Skeletal muscle satellite cell (primary cell): ENCODE results near the gene ZNF638.
A peak's percentile ranks its signal among the peaks of the same experiment; 100 is the strongest.
"Not testable (repeated sequence)": the region's sequence is repeated elsewhere in the genome, so short reads cannot be mapped to it uniquely, and the experiment has no call there.

Experiments
- H3K27me3 ChIP-seq: 2 replicates; pipeline ENCODE4 v1.7.0; 2013; ENCODE audit warnings: low read length; ENCODE audit not compliant: control insufficient read depth, insufficient read depth
- H3K36me3 ChIP-seq: 2 replicates; pipeline ENCODE4 v1.7.0; 2013; ENCODE audit warnings: mild to moderate bottlenecking, control low read depth, low read length; ENCODE audit not compliant: insufficient read depth
- H3K4me1 ChIP-seq: 2 replicates; pipeline ENCODE4 v1.7.0; 2013; ENCODE audit warnings: low read length; ENCODE audit not compliant: control insufficient read depth, insufficient read depth
- H3K4me2 ChIP-seq: 2 replicates; pipeline ENCODE4 v1.7.0; 2013; ENCODE audit warnings: mild to moderate bottlenecking, low read length
- H3K4me3 ChIP-seq: 2 replicates; pipeline ENCODE4 v1.7.0; 2013; ENCODE audit warnings: low read length
- H3K9ac ChIP-seq: 2 replicates; pipeline ENCODE4 v1.7.0; 2013; ENCODE audit warnings: mild to moderate bottlenecking, low read depth, low read length, moderate library complexity
- H3K9me3 ChIP-seq: replicated peaks from 2 replicates; pipeline ENCODE4 v1.7.0; 2013; ENCODE audit warnings: mild to moderate bottlenecking, control low read depth, low read length

The ZNF638 gene

GRCh38 chr2:71313016-71313766 lies 18.4 kb upstream of the ZNF638 start:
- no peaks in the 10 kb centered on the region for H3K9me3 ChIP-seq
- H3K4me2 ChIP-seq: no peak overlapping the region
- no peak overlapping the region for H3K9ac ChIP-seq
- H3K36me3 ChIP-seq: no peaks in the 10 kb centered on the region
- H3K27me3 ChIP-seq: no peaks in the 10 kb centered on the region
- no peaks in the 10 kb centered on the region for H3K4me1 ChIP-seq
- H3K4me3 ChIP-seq: no peak overlapping the region

- Histone ChIP-seq H3K4me1 (no peaks in the 10 kb centered on the region), H3K27me3 (no peaks in the 10 kb centered on the region), H3K9ac (no peak overlapping the region), H3K4me2 (no peak overlapping the region), H3K4me3 (no peak overlapping the region), H3K36me3 (no peaks in the 10 kb centered on the region), H3K9me3 (no peaks in the 10 kb centered on the region)
Measured at GRCh38 chr2:71317060-71317459, 14.5 kb upstream of the ZNF638 start.

GRCh38 chr2:71317900-71318299 lies 13.7 kb upstream of the ZNF638 start:
- not testable (repeated sequence) for H3K27me3 ChIP-seq, H3K4me2 ChIP-seq, H3K4me3 ChIP-seq, H3K4me1 ChIP-seq, H3K9me3 ChIP-seq, H3K9ac ChIP-seq, H3K36me3 ChIP-seq

GRCh38 chr2:71323386-71323785 lies 8.2 kb upstream of the ZNF638 start:
- no peaks in the 10 kb centered on the region for H3K36me3 ChIP-seq
- no peak overlapping the region for H3K4me2 ChIP-seq
- H3K27me3 ChIP-seq: no peaks in the 10 kb centered on the region
- H3K4me1 ChIP-seq: peaks cover 4% of the 10 kb centered on the region
- H3K9me3 ChIP-seq: no peaks in the 10 kb centered on the region
- no peak overlapping the region for H3K4me3 ChIP-seq
- no peak overlapping the region for H3K9ac ChIP-seq

GRCh38 chr2:71326968-71327367 lies 4.6 kb upstream of the ZNF638 start:
- Histone ChIP-seq H3K4me2 (no peak overlapping the region), H3K9me3 (no peaks in the 10 kb centered on the region), H3K36me3 (no peaks in the 10 kb centered on the region), H3K4me3 (no peak overlapping the region), H3K27me3 (no peaks in the 10 kb centered on the region), H3K9ac (no peak overlapping the region), H3K4me1 (peaks cover 4% of the 10 kb centered on the region)

- Histone ChIP-seq H3K27me3 (no peaks in the 10 kb centered on the region), H3K36me3 (no peaks in the 10 kb centered on the region), H3K4me3 (no peak overlapping the region), H3K4me2 (no peak overlapping the region), H3K9me3 (no peaks in the 10 kb centered on the region), H3K9ac (no peak overlapping the region), H3K4me1 (peaks cover 4% of the 10 kb centered on the region)
Measured at GRCh38 chr2:71327916-71328315, 3.7 kb upstream of the ZNF638 start.

- Histone ChIP-seq H3K36me3 (no peaks in the 10 kb centered on the region), H3K9me3 (no peaks in the 10 kb centered on the region), H3K4me2 (no peak overlapping the region), H3K9ac (no peak overlapping the region), H3K27me3 (no peaks in the 10 kb centered on the region), H3K4me3 (no peak overlapping the region), H3K4me1 (peaks cover 9% of the 10 kb centered on the region)
Measured at GRCh38 chr2:71330155-71330554, 1.4 kb upstream of the ZNF638 start.

- H3K4me3 ChIP-seq: peak overlapping the region; percentile 100
- H3K27me3 ChIP-seq: no peaks in the 10 kb centered on the region
- no peaks in the 10 kb centered on the region for H3K36me3 ChIP-seq
- peak overlapping the region; percentile 79 for H3K4me2 ChIP-seq
- peaks cover 11% of the 10 kb centered on the region for H3K4me1 ChIP-seq
- H3K9ac ChIP-seq: no peak overlapping the region
- H3K9me3 ChIP-seq: no peaks in the 10 kb centered on the region
Measured at GRCh38 chr2:71330585-71331330, 824 bp upstream of the ZNF638 start.

GRCh38 chr2:71331331-71331580 lies 326 bp upstream of the ZNF638 start:
- H3K4me1 ChIP-seq: peaks cover 13% of the 10 kb centered on the region
- peak overlapping the region; percentile 100 for H3K4me3 ChIP-seq
- not testable (repeated sequence) for H3K9ac ChIP-seq

GRCh38 chr2:71332435-71332796 lies 834 bp downstream of the ZNF638 start:
- Histone ChIP-seq H3K27me3 (no peaks in the 10 kb centered on the region), H3K9ac (peak overlapping the region; percentile 99), H3K4me2 (peak overlapping the region; percentile 81), H3K4me1 (peaks cover 24% of the 10 kb centered on the region), H3K9me3 (no peaks in the 10 kb centered on the region), H3K4me3 (peak overlapping the region; percentile 100), H3K36me3 (no peaks in the 10 kb centered on the region)

More at GRCh38 chr2:71331331-71331580, 326 bp upstream of the ZNF638 start:
- H3K36me3 ChIP-seq, H3K27me3 ChIP-seq, H3K9me3 ChIP-seq: not testable (repeated sequence)
- peak overlapping the region; percentile 79 for H3K4me2 ChIP-seq

GRCh38 chr2:71333619-71334018 lies 2.0 kb downstream of the ZNF638 start:
- Histone ChIP-seq H3K9me3 (no peaks in the 10 kb centered on the region), H3K9ac (peak overlapping the region; percentile 99), H3K4me3 (peak overlapping the region; percentile 100), H3K36me3 (no peaks in the 10 kb centered on the region), H3K27me3 (no peaks in the 10 kb centered on the region), H3K4me1 (peaks cover 24% of the 10 kb centered on the region), H3K4me2 (peak overlapping the region; percentile 81)

GRCh38 chr2:71336384-71336783 lies 4.8 kb downstream of the ZNF638 start:
- H3K4me3 ChIP-seq: no peak overlapping the region

More at GRCh38 chr2:71336384-71336783, 4.8 kb downstream of the ZNF638 start:
- Histone ChIP-seq H3K36me3 (no peaks in the 10 kb centered on the region), H3K4me1 (peaks cover 24% of the 10 kb centered on the region), H3K27me3 (no peaks in the 10 kb centered on the region), H3K4me2 (no peak overlapping the region), H3K9me3 (no peaks in the 10 kb centered on the region), H3K9ac (no peak overlapping the region)
